Nephron (organoid): Measurements from ENCODE around the gene PCDHGA1.
"Not testable (repeated sequence)": the region's sequence is repeated elsewhere in the genome, so short reads cannot be mapped to it uniquely, and the experiment has no call there.

Experiments
- H3K27ac Mint-ChIP-seq, 3 experiments: 2 replicates each; pipeline ENCODE4 v1.8.0; 2020; ENCODE audit warnings: mixed read lengths in 3 of 3, mild to moderate bottlenecking in 2 of 3, moderate library complexity in 1 of 3
- H3K27me3 Mint-ChIP-seq: 2 replicates; pipeline ENCODE4 v1.8.0; 2021; ENCODE audit warnings: low read depth, mild to moderate bottlenecking, moderate library complexity, mixed read lengths
- H3K36me3 Mint-ChIP-seq: 2 replicates; pipeline ENCODE4 v1.8.0; 2020; ENCODE audit warnings: low read depth, mixed read lengths
- H3K4me1 Mint-ChIP-seq: 2 replicates; pipeline ENCODE4 v1.8.0; 2020; ENCODE audit warnings: mixed read lengths
- H3K4me3 Mint-ChIP-seq, 3 experiments: 2 replicates each; pipeline ENCODE4 v1.8.0; 2020; ENCODE audit warnings: mild to moderate bottlenecking in 3 of 3, mixed read lengths in 3 of 3, moderate library complexity in 2 of 3
- H3K9me3 Mint-ChIP-seq: 2 replicates; pipeline ENCODE4 v1.8.0; 2020; ENCODE audit warnings: mixed read lengths
- CTCF ChIP-seq, 3 experiments: fragments of 200-600 bp; sonication (generic); IDR thresholded peaks; one replicate each; pipeline ENCODE4 v1.5.0; 2021; ENCODE audit warnings: antibody characterized with exemption in 3 of 3; ENCODE audit not compliant: unreplicated experiment in 3 of 3

PCDHGA1 gene

DNA sequence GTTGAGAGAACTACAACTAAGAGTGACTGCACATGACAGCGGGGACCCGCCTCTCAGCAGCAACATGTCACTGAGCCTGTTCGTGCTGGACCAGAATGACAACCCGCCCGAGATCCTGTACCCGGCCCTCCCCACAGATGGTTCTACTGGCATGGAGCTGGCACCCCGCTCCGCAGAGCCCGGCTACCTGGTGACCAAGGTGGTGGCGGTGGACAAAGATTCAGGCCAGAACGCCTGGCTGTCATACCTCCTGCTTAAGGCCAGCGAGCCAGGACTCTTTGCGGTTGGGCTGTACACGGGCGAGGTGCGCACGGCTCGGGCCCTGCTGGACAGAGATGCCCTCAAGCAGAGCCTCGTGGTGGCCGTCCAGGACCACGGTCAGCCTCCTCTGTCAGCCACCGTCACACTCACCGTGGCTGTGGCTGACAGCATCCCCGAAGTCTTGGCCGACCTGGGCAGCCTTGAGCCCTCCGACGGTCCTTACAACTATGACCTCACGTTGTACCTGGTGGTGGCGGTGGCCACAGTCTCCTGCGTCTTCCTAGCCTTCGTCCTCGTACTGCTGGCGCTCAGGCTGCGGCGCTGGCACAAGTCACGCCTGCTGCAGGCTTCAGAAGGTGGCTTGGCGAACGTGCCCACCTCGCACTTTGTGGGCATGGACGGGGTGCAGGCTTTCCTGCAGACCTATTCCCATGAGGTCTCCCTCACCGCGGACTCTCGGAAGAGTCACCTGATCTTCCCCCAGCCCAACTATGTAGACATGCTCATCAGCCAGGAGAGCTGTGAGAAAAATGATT lies 54.4 kb downstream of the PCDHGA1 start:
- no peaks in the 10 kb centered on the region for H3K27me3 Mint-ChIP-seq
- H3K4me1 Mint-ChIP-seq = no peaks in the 10 kb centered on the region
- no peak overlapping the region for H3K27ac Mint-ChIP-seq
- H3K4me3 Mint-ChIP-seq = no peak overlapping the region
- H3K36me3 Mint-ChIP-seq = peaks cover 18% of the 10 kb centered on the region
- TF ChIP-seq CTCF (IDR thresholded peaks at IDR 0.05; ENCODE audit: unreplicated experiment in 3 of 3) = no peak
- peaks cover 74% of the 10 kb centered on the region for H3K9me3 Mint-ChIP-seq

DNA sequence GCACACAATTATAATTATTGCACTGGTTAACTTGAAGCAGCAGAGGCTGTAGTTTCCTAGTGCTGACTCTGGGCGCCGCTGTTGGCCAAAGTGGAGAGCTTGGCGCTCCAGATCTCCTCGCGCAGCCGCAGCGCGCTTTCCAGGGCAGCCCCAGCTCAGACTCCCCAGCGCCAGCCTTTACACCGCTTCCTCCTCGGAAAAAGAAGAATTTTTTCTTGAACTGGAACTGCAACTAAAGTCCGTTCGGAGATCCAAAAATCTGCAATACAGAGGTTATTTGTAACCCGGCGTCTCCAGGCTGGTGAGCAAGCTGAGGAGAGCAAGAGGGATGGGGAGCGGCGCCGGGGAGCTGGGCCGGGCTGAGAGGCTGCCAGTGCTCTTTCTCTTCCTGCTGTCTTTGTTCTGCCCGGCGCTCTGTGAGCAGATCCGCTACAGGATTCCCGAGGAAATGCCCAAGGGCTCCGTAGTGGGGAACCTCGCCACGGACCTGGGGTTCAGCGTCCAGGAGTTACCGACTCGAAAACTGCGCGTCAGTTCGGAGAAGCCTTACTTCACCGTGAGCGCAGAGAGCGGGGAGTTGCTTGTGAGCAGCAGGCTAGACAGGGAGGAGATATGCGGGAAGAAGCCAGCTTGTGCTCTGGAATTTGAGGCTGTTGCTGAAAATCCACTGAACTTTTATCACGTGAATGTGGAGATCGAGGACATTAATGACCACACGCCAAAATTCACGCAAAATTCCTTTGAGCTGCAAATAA lies 57.4 kb downstream of the PCDHGA1 start, which contains the start of gene PCDHGB4:
Gene PCDHGB4, plus strand, starts transcription at position 142 of the 755 bp plus-strand sequence. Its CDS starts 187 bp downstream, at position 329.
- H3K27me3 Mint-ChIP-seq, H3K4me1 Mint-ChIP-seq: not testable (repeated sequence)
- peak; percentile 10 to 41 (median 25) for TF ChIP-seq CTCF (IDR thresholded peaks at IDR 0.05; ENCODE audit: unreplicated experiment in 3 of 3)
- Mint-ChIP-seq H3K9me3 (peaks cover 74% of the 10 kb centered on the region), H3K36me3 (peaks cover 38% of the 10 kb centered on the region), H3K27ac (peak within 1 kb of the TSS in 1 of 3 experiments; percentile 58), H3K4me3 (peak within 1 kb of the TSS; percentile 65 to 82 (median 78))

DNA sequence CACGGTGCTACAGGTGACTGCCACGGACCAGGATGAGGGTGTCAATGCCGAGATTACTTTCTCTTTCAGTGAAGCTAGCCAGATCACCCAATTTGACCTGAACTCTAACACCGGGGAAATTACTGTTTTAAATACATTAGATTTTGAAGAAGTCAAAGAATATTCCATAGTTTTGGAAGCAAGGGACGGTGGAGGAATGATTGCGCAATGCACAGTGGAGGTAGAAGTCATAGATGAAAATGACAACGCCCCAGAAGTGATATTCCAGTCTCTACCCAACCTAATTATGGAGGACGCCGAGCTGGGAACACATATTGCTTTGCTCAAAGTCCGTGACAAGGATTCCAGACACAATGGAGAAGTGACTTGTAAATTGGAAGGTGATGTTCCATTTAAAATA lies 58.3 kb downstream of the PCDHGA1 start:
- Mint-ChIP-seq H3K27ac (no peak overlapping the region), H3K9me3 (peaks cover 76% of the 10 kb centered on the region), H3K4me1 (no peaks in the 10 kb centered on the region), H3K36me3 (peaks cover 41% of the 10 kb centered on the region), H3K27me3 (no peaks in the 10 kb centered on the region), H3K4me3 (peak overlapping the region in 1 of 3 experiments; percentile 1)
- TF ChIP-seq CTCF (IDR thresholded peaks at IDR 0.05; ENCODE audit: unreplicated experiment in 3 of 3) = no peak

- Mint-ChIP-seq H3K36me3 (peaks cover 46% of the 10 kb centered on the region), H3K9me3 (peaks cover 75% of the 10 kb centered on the region), H3K27ac (no peak overlapping the region), H3K4me3 (peak overlapping the region in 1 of 3 experiments; percentile 53), H3K27me3 (no peaks in the 10 kb centered on the region), H3K4me1 (no peaks in the 10 kb centered on the region)
- TF ChIP-seq CTCF (IDR thresholded peaks at IDR 0.05; ENCODE audit: unreplicated experiment in 3 of 3) = no peak
Measured at GRCh38 chr5:141389153-141390042, 59.1 kb downstream of the PCDHGA1 start.

- no peak for TF ChIP-seq CTCF (IDR thresholded peaks at IDR 0.05; ENCODE audit: unreplicated experiment in 3 of 3)
- H3K36me3 Mint-ChIP-seq = peaks cover 63% of the 10 kb centered on the region
- no peaks in the 10 kb centered on the region for H3K27me3 Mint-ChIP-seq
- no peak within 1 kb of the TSS for H3K4me3 Mint-ChIP-seq
- peaks cover 68% of the 10 kb centered on the region for H3K9me3 Mint-ChIP-seq
- no peak within 1 kb of the TSS for H3K27ac Mint-ChIP-seq
- no peaks in the 10 kb centered on the region for H3K4me1 Mint-ChIP-seq
Measured at GRCh38 chr5:141392429-141393198, 62.3 kb downstream of the PCDHGA1 start, which contains the start of gene PCDHGA8. Gene PCDHGA8 (plus strand): TSS chr5:141392633. CDS start chr5:141392814, 181 bp downstream.
